ENCODE measurements around the gene GFRA1. TPM values are rescaled to one million over a fixed set of nuclear protein-coding genes. Genes with fewer than 3 reads are reported as not detected.
"Not testable (repeated sequence)": the region's sequence is repeated elsewhere in the genome, so short reads cannot be mapped to it uniquely, and the experiment has no call there.

The GFRA1 gene
- polyA plus RNA-seq, 1 of the 3 experiments (the other 2 are of a cell fraction), result 1.6 TPM

GRCh38 chr10:116053009-116053730, 219.8 kb downstream of the GFRA1 start:
- H2AFZ ChIP-seq (ENCODE audit: low read depth); H3K9ac ChIP-seq; H3K4me3 ChIP-seq (ENCODE audit: low read depth in 2 of 2, low read length in 1 of 2); H3K27me3 ChIP-seq (ENCODE audit: insufficient read depth); H4K20me1 ChIP-seq (ENCODE audit: insufficient read depth); H3K79me2 ChIP-seq (ENCODE audit: insufficient read depth); H3K27ac ChIP-seq (ENCODE audit: low read depth in 2 of 2, low read length in 1 of 2); H3F3A ChIP-seq (replicated peaks; ENCODE audit: insufficient read depth); CTCF ChIA-PET; H3K36me3 ChIP-seq (replicated peaks in 1 of 2; ENCODE audit: control insufficient read depth in 1 of 2, insufficient read depth in 2 of 2, low read length in 1 of 2); DNase-seq; H3K9me2 ChIP-seq; H3K4me1 ChIP-seq (ENCODE audit: control insufficient read depth in 1 of 2, insufficient read depth in 2 of 2, low read depth in 1 of 2, low read length in 1 of 2); H3K9me3 ChIP-seq; POLR2A ChIA-PET; H3K4me2 ChIP-seq: not testable (repeated sequence)
- 45% methylated on average over 3 of the region's 3 CpGs for WGBS (ENCODE audit: low lambda C conversion rate)

GRCh38 chr10:116052522-116052921, 220.5 kb downstream of the GFRA1 start:
- H3K27me3 ChIP-seq (ENCODE audit: insufficient read depth); H3K9me3 ChIP-seq; H3K4me1 ChIP-seq (ENCODE audit: control insufficient read depth in 1 of 2, insufficient read depth in 2 of 2, low read depth in 1 of 2, low read length in 1 of 2); H2AFZ ChIP-seq (ENCODE audit: low read depth); H3K79me2 ChIP-seq (ENCODE audit: insufficient read depth); H3K9ac ChIP-seq; DNase-seq; H3K4me2 ChIP-seq; CTCF ChIA-PET; H3K9me2 ChIP-seq; POLR2A ChIA-PET; H4K20me1 ChIP-seq (ENCODE audit: insufficient read depth); H3K4me3 ChIP-seq (ENCODE audit: low read depth in 2 of 2, low read length in 1 of 2); H3K27ac ChIP-seq (ENCODE audit: low read depth in 2 of 2, low read length in 1 of 2); H3K36me3 ChIP-seq (replicated peaks in 1 of 2; ENCODE audit: control insufficient read depth in 1 of 2, insufficient read depth in 2 of 2, low read length in 1 of 2); H3F3A ChIP-seq (replicated peaks; ENCODE audit: insufficient read depth): not testable (repeated sequence)
- WGBS (ENCODE audit: low lambda C conversion rate), result 71% methylated on average over 2 of the region's 3 CpGs

- no peaks in the 10 kb centered on the region for H4K20me1 ChIP-seq (ENCODE audit: insufficient read depth)
- no peak overlapping the region for H3K9ac ChIP-seq
- H3K4me3 ChIP-seq (ENCODE audit: low read depth in 2 of 2, low read length in 1 of 2), result no peak overlapping the region
- no peak overlapping the region for H2AFZ ChIP-seq (ENCODE audit: low read depth)
- 60% methylated on average over 4 of the region's 5 CpGs for WGBS (ENCODE audit: low lambda C conversion rate)
- H3K36me3 ChIP-seq (replicated peaks in 1 of 2; ENCODE audit: control insufficient read depth in 1 of 2, insufficient read depth in 2 of 2, low read length in 1 of 2), result no peaks in the 10 kb centered on the region
- TF ChIP-seq EP300 (IDR thresholded peaks at IDR 0.05; ENCODE audit: borderline replicate concordance in 1 of 2, low read depth in 1 of 2, low read length in 1 of 2) (no peak), ZBTB33 (IDR thresholded peaks at IDR 0.05; ENCODE audit: borderline replicate concordance, low read depth) (no peak), TEAD4 (IDR thresholded peaks at IDR 0.05; ENCODE audit: borderline replicate concordance, insufficient read depth) (no peak), MAX (IDR thresholded peaks at IDR 0.05; ENCODE audit: low read depth) (no peak), RFX5 (IDR thresholded peaks at IDR 0.05; ENCODE audit: low read length) (no peak), TCF12 (IDR thresholded peaks at IDR 0.05) (no peak), FOSL2 (IDR thresholded peaks at IDR 0.05; ENCODE audit: borderline replicate concordance, low read depth) (no peak), RAD21 (IDR thresholded peaks at IDR 0.05; ENCODE audit: low read length) (no peak)
- no peaks in the 10 kb centered on the region for H3K9me2 ChIP-seq
- ChIA-PET CTCF (interaction anchor here (0.7 kb wide), 1 partner anchor 9 kb away, joined by 3 read pairs; no protein-coding TSS in a partner anchor), POLR2A (no interaction called here)
- no peaks in the 10 kb centered on the region for H3F3A ChIP-seq (replicated peaks; ENCODE audit: insufficient read depth)
- no peak overlapping the region for H3K4me2 ChIP-seq
- H3K27me3 ChIP-seq (ENCODE audit: insufficient read depth), result no peaks in the 10 kb centered on the region
- no peak overlapping the region for H3K27ac ChIP-seq (ENCODE audit: low read depth in 2 of 2, low read length in 1 of 2)
- no peaks in the 10 kb centered on the region for H3K79me2 ChIP-seq (ENCODE audit: insufficient read depth)
- DNase-seq, result no peak
- no peaks in the 10 kb centered on the region; a peak in 1 of 4 replicates for H3K4me1 ChIP-seq (ENCODE audit: control insufficient read depth in 1 of 2, insufficient read depth in 2 of 2, low read depth in 1 of 2, low read length in 1 of 2)
- no peaks in the 10 kb centered on the region for H3K9me3 ChIP-seq
Measured at GRCh38 chr10:116049974-116050304, 223.1 kb downstream of the GFRA1 start.

All from SK-N-SH (cell line).